Adrenal gland (tissue), 5 donors: ENCODE results near the gene RPUSD4.

Source experiments
- POLR2A ChIP-seq, 2 donors: fragments of 450-650 bp; IDR thresholded peaks; one replicate each; pipeline ENCODE4 v1.6.1; 2017; ENCODE audit warnings: antibody characterized with exemption in 2 of 2, mild to moderate bottlenecking in 2 of 2, moderate library complexity in 1 of 2
- TF ChIP-seq, protein P1 (sequence below), 6 experiments: fragments of 450-650 bp in 4 of 6; fragments of 200-600 bp in 2 of 6; sonication (generic) in 1 of 6; IDR thresholded peaks; 1 replicate in 5 of 6; 2 replicates in 1 of 6; pipeline versions ENCODE4 v1.5.1 to v1.8.0; 2016 to 2021; ENCODE audit warnings: antibody characterized with exemption in 6 of 6, mild to moderate bottlenecking in 2 of 6, moderate library complexity in 1 of 6
- donor health status: DM: no; HTN: no; CAD: no.

- TF ChIP-seq, protein P1, sequence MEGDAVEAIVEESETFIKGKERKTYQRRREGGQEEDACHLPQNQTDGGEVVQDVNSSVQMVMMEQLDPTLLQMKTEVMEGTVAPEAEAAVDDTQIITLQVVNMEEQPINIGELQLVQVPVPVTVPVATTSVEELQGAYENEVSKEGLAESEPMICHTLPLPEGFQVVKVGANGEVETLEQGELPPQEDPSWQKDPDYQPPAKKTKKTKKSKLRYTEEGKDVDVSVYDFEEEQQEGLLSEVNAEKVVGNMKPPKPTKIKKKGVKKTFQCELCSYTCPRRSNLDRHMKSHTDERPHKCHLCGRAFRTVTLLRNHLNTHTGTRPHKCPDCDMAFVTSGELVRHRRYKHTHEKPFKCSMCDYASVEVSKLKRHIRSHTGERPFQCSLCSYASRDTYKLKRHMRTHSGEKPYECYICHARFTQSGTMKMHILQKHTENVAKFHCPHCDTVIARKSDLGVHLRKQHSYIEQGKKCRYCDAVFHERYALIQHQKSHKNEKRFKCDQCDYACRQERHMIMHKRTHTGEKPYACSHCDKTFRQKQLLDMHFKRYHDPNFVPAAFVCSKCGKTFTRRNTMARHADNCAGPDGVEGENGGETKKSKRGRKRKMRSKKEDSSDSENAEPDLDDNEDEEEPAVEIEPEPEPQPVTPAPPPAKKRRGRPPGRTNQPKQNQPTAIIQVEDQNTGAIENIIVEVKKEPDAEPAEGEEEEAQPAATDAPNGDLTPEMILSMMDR (IDR thresholded peaks at IDR 0.05): no peak
- TF ChIP-seq POLR2A (IDR thresholded peaks at IDR 0.05): no peak
Measured at GRCh38 chr11:126207896-126208295, 3.6 kb downstream of the RPUSD4 start.
